CD4-positive, alpha-beta T cell (primary cell): ENCODE measurements around the gene COL23A1. TPM values are rescaled to one million over a fixed set of nuclear protein-coding genes. Genes with fewer than 3 reads are reported as not detected.

Experiments used
- ATAC-seq: fragments of 200-7000 bp; cut with Tn5 transposase; one replicate; pipeline ENCODE4 v1.10.0; 2022; ENCODE audit warnings: mild to moderate bottlenecking; ENCODE audit not compliant: poor library complexity
- CTCF ChIA-PET: fragments of 350-600 bp; sonication (Branson Sonifier 250); formaldehyde crosslinking; loops from one replicate; lab custom pipeline; 2021; ENCODE audit warnings: antibody characterized with exemption, inconsistent platforms; lab: Charles Lee
- POLR2A ChIA-PET: fragments of 350-600 bp; sonication (Branson Sonifier 250); formaldehyde crosslinking; loops from one replicate; lab custom pipeline; 2021; ENCODE audit warnings: antibody characterized with exemption, inconsistent platforms; lab: Charles Lee
- DNase-seq, 14 experiments: peaks; one replicate each; pipeline ENCODE4 v3.0.0-alpha.2; 2013 to 2020; ENCODE audit warnings: mixed read lengths in 2 of 14
- H3K27ac ChIP-seq, 2 donors: one replicate each; pipeline versions ENCODE4 v1.5.1 to v1.7.0; 2013; ENCODE audit warnings: low read length in 2 of 2, low read depth in 1 of 2, mild to moderate bottlenecking in 1 of 2
- H3K27me3 ChIP-seq, 2 experiments: 1 replicate in 1 of 2; 2 replicates in 1 of 2; pipeline versions ENCODE4 v1.6.1 to v1.7.0; 2013; ENCODE audit warnings: low read length in 2 of 2, control low read depth in 1 of 2, mild to moderate bottlenecking in 1 of 2, moderate library complexity in 1 of 2; ENCODE audit not compliant: insufficient read depth in 2 of 2, control insufficient read depth in 1 of 2
- H3K36me3 ChIP-seq: one replicate; pipeline ENCODE4 v1.6.1; 2013; ENCODE audit warnings: low read length, control low read depth; ENCODE audit not compliant: insufficient read depth
- H3K4me1 ChIP-seq: one replicate; pipeline ENCODE4 v1.6.1; 2013; ENCODE audit warnings: low read length, control low read depth; ENCODE audit not compliant: insufficient read depth
- H3K4me3 ChIP-seq: one replicate; pipeline ENCODE4 v1.5.1; 2013; ENCODE audit warnings: mild to moderate bottlenecking, low read length, moderate library complexity
- H3K9me3 ChIP-seq, 2 experiments: 1 replicate in 1 of 2; 2 replicates in 1 of 2; pipeline versions ENCODE4 v1.6.1 to v1.7.0; 2013; ENCODE audit warnings: low read length in 2 of 2, mild to moderate bottlenecking in 2 of 2, control low read depth in 1 of 2, moderate library complexity in 1 of 2; ENCODE audit not compliant: control insufficient read depth in 1 of 2, insufficient read depth in 1 of 2
- H3K27ac Mint-ChIP-seq: one replicate; pipeline ENCODE4 v1.8.0; 2020; ENCODE audit warnings: mixed read lengths
- H3K27me3 Mint-ChIP-seq: one replicate; pipeline ENCODE4 v1.8.0; 2021; ENCODE audit warnings: mixed read lengths
- H3K36me3 Mint-ChIP-seq: one replicate; pipeline ENCODE4 v1.8.0; 2021; ENCODE audit warnings: low read depth, mixed read lengths
- H3K4me1 Mint-ChIP-seq: one replicate; pipeline ENCODE4 v1.8.0; 2021; ENCODE audit warnings: low read depth, mixed read lengths
- H3K4me3 Mint-ChIP-seq: one replicate; pipeline ENCODE4 v1.8.0; 2020; ENCODE audit warnings: mild to moderate bottlenecking, mixed read lengths
- H3K9me3 Mint-ChIP-seq: one replicate; pipeline ENCODE4 v1.8.0; 2020; ENCODE audit warnings: mixed read lengths
- intact Hi-C, 2 experiments: fragments of 100-400 bp; cut with DNase I in 1 of 2; cut with micrococcal nuclease in 1 of 2; formaldehyde crosslinking; loops; one replicate each; pipeline versions ENCODE4 v1.15.1 to v1.9.0; 2023 to 2025; cut with DNase I, micrococcal nuclease
- total RNA-seq, 174 experiments: library from RNA in 2 of 174; stranded (reverse) in 2 of 174; gene quantifications; one replicate each; pipeline ENCODE4 v1.2.3 and lab custom pipeline; 2021 to 2026
- TF ChIP-seq, protein P1 (sequence below): fragments of 200-600 bp; IDR thresholded peaks from one replicate; pipeline ENCODE4 v1.8.0; 2022; ENCODE audit warnings: antibody characterized with exemption, mild to moderate bottlenecking

The COL23A1 gene
- total RNA-seq, 2 experiments from 2014 or later: not detected

- Histone ChIP-seq H3K27me3 (no peaks in the 10 kb centered on the region), H3K4me1 (peaks cover 7% of the 10 kb centered on the region), H3K36me3 (no peaks in the 10 kb centered on the region), H3K27ac (no peak overlapping the region), H3K4me3 (no peak overlapping the region), H3K9me3 (peaks cover 8 to 10% of the 10 kb centered on the region in 2 experiments)
- intact Hi-C loops: loop anchor here in 1 of 2 experiments (5.0 kb wide), 1 partner anchor 553 kb away; no protein-coding TSS in a partner anchor
- Mint-ChIP-seq H3K36me3 (no peaks in the 10 kb centered on the region), H3K27ac (no peak overlapping the region), H3K4me1 (no peaks in the 10 kb centered on the region), H3K27me3 (peaks cover 5% of the 10 kb centered on the region), H3K4me3 (no peak overlapping the region), H3K9me3 (peaks cover 7% of the 10 kb centered on the region)
- ChIA-PET POLR2A (no interaction called here), CTCF (no interaction called here)
- DNase-seq (peak in 2 of 14 experiments; percentile 5 to 35), ATAC-seq (no peak)
- TF ChIP-seq, protein P1, sequence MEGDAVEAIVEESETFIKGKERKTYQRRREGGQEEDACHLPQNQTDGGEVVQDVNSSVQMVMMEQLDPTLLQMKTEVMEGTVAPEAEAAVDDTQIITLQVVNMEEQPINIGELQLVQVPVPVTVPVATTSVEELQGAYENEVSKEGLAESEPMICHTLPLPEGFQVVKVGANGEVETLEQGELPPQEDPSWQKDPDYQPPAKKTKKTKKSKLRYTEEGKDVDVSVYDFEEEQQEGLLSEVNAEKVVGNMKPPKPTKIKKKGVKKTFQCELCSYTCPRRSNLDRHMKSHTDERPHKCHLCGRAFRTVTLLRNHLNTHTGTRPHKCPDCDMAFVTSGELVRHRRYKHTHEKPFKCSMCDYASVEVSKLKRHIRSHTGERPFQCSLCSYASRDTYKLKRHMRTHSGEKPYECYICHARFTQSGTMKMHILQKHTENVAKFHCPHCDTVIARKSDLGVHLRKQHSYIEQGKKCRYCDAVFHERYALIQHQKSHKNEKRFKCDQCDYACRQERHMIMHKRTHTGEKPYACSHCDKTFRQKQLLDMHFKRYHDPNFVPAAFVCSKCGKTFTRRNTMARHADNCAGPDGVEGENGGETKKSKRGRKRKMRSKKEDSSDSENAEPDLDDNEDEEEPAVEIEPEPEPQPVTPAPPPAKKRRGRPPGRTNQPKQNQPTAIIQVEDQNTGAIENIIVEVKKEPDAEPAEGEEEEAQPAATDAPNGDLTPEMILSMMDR: peak; percentile 17
Measured at GRCh38 chr5:178284093-178284675, 306.0 kb downstream of the COL23A1 start.

- H3K9me3 Mint-ChIP-seq: peaks cover 7% of the 10 kb centered on the region
- ATAC-seq (no peak), DNase-seq (no peak)
- no peaks in the 10 kb centered on the region for H3K27me3 Mint-ChIP-seq
- no peak overlapping the region for H3K27ac Mint-ChIP-seq
- H3K4me1 Mint-ChIP-seq: no peaks in the 10 kb centered on the region
- H3K4me3 ChIP-seq: no peak overlapping the region
- H3K9me3 ChIP-seq: peaks cover 8 to 10% of the 10 kb centered on the region in 2 experiments
- intact Hi-C loops: loop anchor here in 1 of 2 experiments (5.0 kb wide), 1 partner anchor 554 kb away; no protein-coding TSS in a partner anchor
- ChIA-PET POLR2A (no interaction called here), CTCF (no interaction called here)
- peaks cover 0 to under 1% of the 10 kb centered on the region in 2 experiments for H3K27me3 ChIP-seq
- no peak overlapping the region for H3K27ac ChIP-seq
- no peak overlapping the region for H3K4me3 Mint-ChIP-seq
- peaks cover 7% of the 10 kb centered on the region for H3K4me1 ChIP-seq
- TF ChIP-seq, protein P1: no peak
- H3K36me3 Mint-ChIP-seq: no peaks in the 10 kb centered on the region
- H3K36me3 ChIP-seq: no peaks in the 10 kb centered on the region
Measured at GRCh38 chr5:178283520-178283919, 306.7 kb downstream of the COL23A1 start.

DNA sequence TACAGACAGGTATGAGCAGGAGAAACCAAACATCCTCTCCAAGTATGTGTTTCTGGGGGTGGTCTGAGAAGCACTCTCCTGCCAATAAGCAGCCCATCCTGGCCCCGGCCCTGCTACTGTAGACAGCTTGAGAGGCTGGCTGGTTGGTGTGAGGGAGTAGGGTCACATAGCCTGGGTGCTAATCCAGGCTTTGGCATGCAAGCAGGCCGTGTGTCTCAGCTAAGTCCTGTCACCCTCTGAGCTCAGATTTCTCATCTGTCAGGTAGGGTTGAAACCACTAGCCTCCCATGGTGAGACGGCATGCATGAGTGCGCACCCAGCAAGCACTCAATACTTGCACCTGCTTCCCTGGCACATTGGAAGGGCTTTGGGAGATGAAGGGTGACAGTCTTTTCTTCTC, 307.8 kb downstream of the COL23A1 start:
- ChIA-PET CTCF (no interaction called here), POLR2A (no interaction called here)
- Histone ChIP-seq H3K4me1 (peaks cover 7% of the 10 kb centered on the region), H3K9me3 (peaks cover 8 to 10% of the 10 kb centered on the region in 2 experiments), H3K27ac (no peak overlapping the region), H3K4me3 (no peak overlapping the region), H3K27me3 (peaks cover 0 to 4% of the 10 kb centered on the region in 2 experiments), H3K36me3 (no peaks in the 10 kb centered on the region)
- ATAC-seq (no peak), DNase-seq (no peak)
- no peaks in the 10 kb centered on the region for H3K4me1 Mint-ChIP-seq
- no peak overlapping the region for H3K27ac Mint-ChIP-seq
- no peak overlapping the region for H3K4me3 Mint-ChIP-seq
- intact Hi-C loops: loop anchor here in 1 of 2 experiments (5.0 kb wide), 1 partner anchor 555 kb away; no protein-coding TSS in a partner anchor
- no peaks in the 10 kb centered on the region for H3K36me3 Mint-ChIP-seq
- H3K9me3 Mint-ChIP-seq: peaks cover 7% of the 10 kb centered on the region
- TF ChIP-seq, protein P1: no peak
- H3K27me3 Mint-ChIP-seq: peaks cover 4% of the 10 kb centered on the region
